HEK293 (cell line): ENCODE measurements around the gene HMGN2.
A peak's percentile ranks its signal among the peaks of the same experiment; 100 is the strongest.

Experiments used
- BCL11A ChIP-seq: fragments of 450-650 bp; formaldehyde crosslinking; IDR thresholded peaks from 2 replicates; pipeline ENCODE4 v1.5.1; 2016; ENCODE audit warnings: low read depth, missing biosample characterization, missing genetic modification characterization
- KLF7 ChIP-seq: fragments of 450-650 bp; formaldehyde crosslinking; IDR thresholded peaks from 2 replicates; pipeline ENCODE4 v1.5.1; 2016; ENCODE audit warnings: missing biosample characterization, missing genetic modification characterization, borderline replicate concordance
- PRDM10 ChIP-seq: fragments of 450-650 bp; formaldehyde crosslinking; IDR thresholded peaks from 2 replicates; pipeline ENCODE4 v1.5.1; 2016; ENCODE audit warnings: missing biosample characterization, missing genetic modification characterization
- PRDM2 ChIP-seq: fragments of 450-650 bp; formaldehyde crosslinking; IDR thresholded peaks from 2 replicates; pipeline ENCODE4 v1.5.1; 2016; ENCODE audit warnings: missing biosample characterization, missing genetic modification characterization, borderline replicate concordance
- SP2 ChIP-seq: fragments of 450-650 bp; formaldehyde crosslinking; IDR thresholded peaks from 2 replicates; pipeline ENCODE4 v1.5.1; 2016; ENCODE audit warnings: missing biosample characterization, missing genetic modification characterization
- TRIM28 ChIP-seq: IDR thresholded peaks from 2 replicates; pipeline ENCODE4 v1.6.1; 2011; ENCODE audit warnings: low read length, control low read depth, borderline replicate concordance
- ZBTB48 ChIP-seq: fragments of 450-650 bp; formaldehyde crosslinking; IDR thresholded peaks from 2 replicates; pipeline ENCODE4 v1.5.1; 2016; ENCODE audit warnings: missing biosample characterization, missing genetic modification characterization
- ZBTB49 ChIP-seq: fragments of 450-650 bp; formaldehyde crosslinking; IDR thresholded peaks from 2 replicates; pipeline ENCODE4 v1.5.1; 2016; ENCODE audit warnings: missing biosample characterization, missing genetic modification characterization, low read depth
- ZNF175 ChIP-seq: fragments of 450-650 bp; formaldehyde crosslinking; IDR thresholded peaks from 2 replicates; pipeline ENCODE4 v1.5.1; 2016; ENCODE audit warnings: missing biosample characterization, missing genetic modification characterization
- ZNF184 ChIP-seq: fragments of 450-650 bp; IDR thresholded peaks from 2 replicates; pipeline ENCODE4 v1.5.1; 2018; ENCODE audit warnings: missing biosample characterization, mild to moderate bottlenecking, missing genetic modification characterization
- ZNF211 ChIP-seq: fragments of 450-650 bp; formaldehyde crosslinking; IDR thresholded peaks from 2 replicates; pipeline ENCODE4 v1.5.1; 2016; ENCODE audit warnings: low read depth, missing biosample characterization, missing genetic modification characterization
- ZNF280D ChIP-seq: fragments of 450-650 bp; formaldehyde crosslinking; IDR thresholded peaks from 2 replicates; pipeline ENCODE4 v1.5.1; 2016; ENCODE audit warnings: missing biosample characterization, missing genetic modification characterization
- ZNF292 ChIP-seq: fragments of 450-650 bp; formaldehyde crosslinking; IDR thresholded peaks from 2 replicates; pipeline ENCODE4 v1.5.1; 2016; ENCODE audit warnings: low read depth, missing biosample characterization, missing genetic modification characterization, borderline replicate concordance
- ZNF404 ChIP-seq: fragments of 450-650 bp; formaldehyde crosslinking; IDR thresholded peaks from 2 replicates; pipeline ENCODE4 v1.5.1; 2017; ENCODE audit warnings: missing biosample characterization, missing genetic modification characterization
- ZNF513 ChIP-seq: fragments of 450-650 bp; IDR thresholded peaks from 2 replicates; pipeline ENCODE4 v1.5.1; 2018; ENCODE audit warnings: missing biosample characterization, missing genetic modification characterization
- ZNF560 ChIP-seq: fragments of 450-650 bp; formaldehyde crosslinking; IDR thresholded peaks from 2 replicates; pipeline ENCODE4 v1.5.1; 2017; ENCODE audit warnings: missing biosample characterization, missing genetic modification characterization, borderline replicate concordance
- ZNF561 ChIP-seq: fragments of 450-650 bp; IDR thresholded peaks from 2 replicates; pipeline ENCODE4 v1.5.1; 2018; ENCODE audit warnings: missing biosample characterization, missing genetic modification characterization, borderline replicate concordance
- ZNF596 ChIP-seq: fragments of 450-650 bp; IDR thresholded peaks from 2 replicates; pipeline ENCODE4 v1.5.0; 2018; ENCODE audit warnings: missing biosample characterization, mild to moderate bottlenecking, missing genetic modification characterization, moderate library complexity
- ZNF692 ChIP-seq: fragments of 450-650 bp; formaldehyde crosslinking; IDR thresholded peaks from 2 replicates; pipeline ENCODE4 v1.5.1; 2016; ENCODE audit warnings: missing biosample characterization, missing genetic modification characterization
- ZNF792 ChIP-seq: fragments of 450-650 bp; formaldehyde crosslinking; IDR thresholded peaks from 2 replicates; pipeline ENCODE4 v1.5.1; 2016; ENCODE audit warnings: missing biosample characterization, missing genetic modification characterization
- ZNF837 ChIP-seq: fragments of 450-650 bp; formaldehyde crosslinking; IDR thresholded peaks from 2 replicates; pipeline ENCODE4 v1.5.1; 2016; ENCODE audit warnings: missing biosample characterization, missing genetic modification characterization

HMGN2 gene

GRCh38 chr1:26431979-26432695, 40.1 kb upstream of the HMGN2 start, which contains the start of gene DHDDS (continued):
- TF ChIP-seq ZNF280D (tag by site-specific recombination) = no peak
- TF ChIP-seq PRDM10 (tag by site-specific recombination) = peak; percentile 90
- no peak for TF ChIP-seq ZNF175
- no peak for TF ChIP-seq ZNF184 (tag by site-specific recombination)
- no peak for TF ChIP-seq ZNF792 (tag by site-specific recombination)
- peak; percentile 11; the same call in 1 of the 2 replicates for TF ChIP-seq ZBTB48 (tag by site-specific recombination)
- no peak for TF ChIP-seq ZNF837
- TF ChIP-seq ZBTB49 (tag by site-specific recombination) = no peak
- TF ChIP-seq BCL11A = no peak
- TF ChIP-seq PRDM2 = no peak
- no peak for TF ChIP-seq ZNF404
- TF ChIP-seq ZNF513 (tag by site-specific recombination) = no peak
- TF ChIP-seq ZNF211 = no peak
- TF ChIP-seq TRIM28 = peak; percentile 68; the same call in 1 of the 2 replicates
- TF ChIP-seq ZNF292 (tag by site-specific recombination) = no peak
- peak; percentile 100 for TF ChIP-seq ZNF561
- peak; percentile 95 for TF ChIP-seq KLF7 (tag by site-specific recombination)
- peak; percentile 97 for TF ChIP-seq ZNF692 (tag by site-specific recombination)
- TF ChIP-seq SP2 (tag by site-specific recombination) = peak; percentile 96
- TF ChIP-seq ZNF596 (tag by site-specific recombination) = no peak
- TF ChIP-seq ZNF560 = no peak
